ENCODE results near the gene TEX264. TPM values are rescaled to one million over a fixed set of nuclear protein-coding genes. Genes with fewer than 3 reads are reported as not detected.
A peak's percentile ranks its signal among the peaks of the same experiment; 100 is the strongest.

The TEX264 gene
- total RNA-seq (25.4 TPM), polyA plus RNA-seq (ENCODE audit: insufficient read depth in 1 of 8, insufficient read length in 8 of 8, low replicate concordance in 1 of 8) (10 to 100 TPM; 21.4 to 24.7 (median 22.4) TPM)
- long read RNA-seq, donor 1, partial matches to known transcripts = 0 of 3 reads
- long read RNA-seq, donor 1, other reads (novel, unspliced or antisense) = 0 of 3 reads
- long read RNA-seq, donor 2 = 0 reads
- long read RNA-seq, donor 3, transcript TEX264-201 (5 exons, 1,340 nt) = major isoform, 19 of 35 reads
- long read RNA-seq, donor 3, partial matches to known transcripts = 12 of 35 reads
- long read RNA-seq, donor 3, other reads (novel, unspliced or antisense) = 0 of 35 reads
- long read RNA-seq, donor 4, partial matches to known transcripts = 0 of 6 reads
- long read RNA-seq, donor 4, other reads (novel, unspliced or antisense) = 0 of 6 reads
- long read RNA-seq, donor 5, transcript TEX264-201 (5 exons, 1,340 nt) = major isoform, 10 of 18 reads
- long read RNA-seq, donor 5, partial matches to known transcripts = 7 of 18 reads
- long read RNA-seq, donor 5, other reads (novel, unspliced or antisense) = 0 of 18 reads
- long read RNA-seq, donor 6, transcript TEX264-201 (5 exons, 1,340 nt) = major isoform, 15 of 20 reads
- long read RNA-seq, donor 6, partial matches to known transcripts = 0 of 20 reads
- long read RNA-seq, donor 6, other reads (novel, unspliced or antisense) = 0 of 20 reads
- long read RNA-seq, donor 7, transcript TEX264-201 (5 exons, 1,340 nt) = major isoform, 8 of 10 reads
- long read RNA-seq, donor 7, partial matches to known transcripts = 0 of 10 reads
- long read RNA-seq, donor 7, other reads (novel, unspliced or antisense) = 0 of 10 reads
- long read RNA-seq, donor 8, transcript TEX264-201 (5 exons, 1,340 nt) = major isoform, 8 of 9 reads
- long read RNA-seq, donor 8, partial matches to known transcripts = 0 of 9 reads
- long read RNA-seq, donor 8, other reads (novel, unspliced or antisense) = 0 of 9 reads
- long read RNA-seq, donor 9, partial matches to known transcripts = 0 of 7 reads
- long read RNA-seq, donor 9, other reads (novel, unspliced or antisense) = 0 of 7 reads
- long read RNA-seq, donor 10, transcript TEX264-201 (5 exons, 1,340 nt) = major isoform, 13 of 22 reads
- long read RNA-seq, donor 10, partial matches to known transcripts = 8 of 22 reads
- long read RNA-seq, donor 10, other reads (novel, unspliced or antisense) = 0 of 22 reads
- long read RNA-seq, donor 11, transcript TEX264-201 (5 exons, 1,340 nt) = major isoform, 11 of 20 reads
- long read RNA-seq, donor 11, partial matches to known transcripts = 6 of 20 reads
- long read RNA-seq, donor 11, other reads (novel, unspliced or antisense) = 0 of 20 reads

GRCh38 chr3:51670823-51671733 lies at the start of gene TEX264:
Gene TEX264, plus strand, starts transcription at chr3:51671252. Its CDS starts 3,053 bp downstream, at chr3:51674305.
- peak within 1 kb of the TSS; percentile 98 for H3K4me3 ChIP-seq (ENCODE audit: low read length)
- under 1% methylated on average over 61 of the region's 81 CpGs for WGBS (ENCODE audit: insufficient coverage)
- H3K4me1 ChIP-seq (ENCODE audit: control insufficient read depth, insufficient read depth, low read length) = peaks cover 14% of the 10 kb centered on the region
- peak; percentile 92 for DNase-seq
- no peaks in the 10 kb centered on the region for H3K9me3 ChIP-seq (replicated peaks; ENCODE audit: control insufficient read depth, low read depth, low read length)
- H3K27me3 ChIP-seq (ENCODE audit: control insufficient read depth, insufficient read depth, low read length) = no peaks in the 10 kb centered on the region
- H3K27ac ChIP-seq (ENCODE audit: low read length) = peak within 1 kb of the TSS; percentile 87
- peaks cover 23% of the 10 kb centered on the region for H3K36me3 ChIP-seq (ENCODE audit: control insufficient read depth, insufficient read depth, low read length)

- DNase-seq = no peak
- no peaks in the 10 kb centered on the region for H3K9me3 ChIP-seq (replicated peaks; ENCODE audit: control insufficient read depth, low read depth, low read length)
- WGBS (ENCODE audit: insufficient coverage) = 56% methylated on average over 2 of the region's 3 CpGs
- H3K4me3 ChIP-seq (ENCODE audit: low read length) = no peak overlapping the region
- peaks cover 11% of the 10 kb centered on the region for H3K4me1 ChIP-seq (ENCODE audit: control insufficient read depth, insufficient read depth, low read length)
- no peak overlapping the region for H3K27ac ChIP-seq (ENCODE audit: low read length)
- peaks cover 1% of the 10 kb centered on the region for H3K36me3 ChIP-seq (ENCODE audit: control insufficient read depth, insufficient read depth, low read length)
- no peaks in the 10 kb centered on the region for H3K27me3 ChIP-seq (ENCODE audit: control insufficient read depth, insufficient read depth, low read length)
These were observed 48.6 kb upstream of the TEX264 start for GRCh38 chr3:51622413-51622812.

- peaks cover 11% of the 10 kb centered on the region for H3K4me1 ChIP-seq (ENCODE audit: control insufficient read depth, insufficient read depth, low read length)
- no peak overlapping the region for H3K4me3 ChIP-seq (ENCODE audit: low read length)
- H3K36me3 ChIP-seq (ENCODE audit: control insufficient read depth, insufficient read depth, low read length) = peaks cover 6% of the 10 kb centered on the region
- H3K9me3 ChIP-seq (replicated peaks; ENCODE audit: control insufficient read depth, low read depth, low read length) = no peaks in the 10 kb centered on the region
- H3K27me3 ChIP-seq (ENCODE audit: control insufficient read depth, insufficient read depth, low read length) = no peaks in the 10 kb centered on the region
- H3K27ac ChIP-seq (ENCODE audit: low read length) = no peak overlapping the region
- DNase-seq = peak; percentile 84
- 30% methylated on average over 2 of the region's 4 CpGs for WGBS (ENCODE audit: insufficient coverage)
These were observed 48.2 kb upstream of the TEX264 start for GRCh38 chr3:51622868-51623267.

GRCh38 chr3:51630513-51630912 lies 40.5 kb upstream of the TEX264 start:
- Histone ChIP-seq H3K27ac (ENCODE audit: low read length) (no peak overlapping the region), H3K4me3 (ENCODE audit: low read length) (no peak overlapping the region)
- WGBS (ENCODE audit: insufficient coverage) = no CpG with 5 or more reads among the region's 4 CpGs

GRCh38 chr3:51637144-51637940 lies 33.7 kb upstream of the TEX264 start:
- no peak for DNase-seq
- Histone ChIP-seq H3K4me1 (ENCODE audit: control insufficient read depth, insufficient read depth, low read length) (no peaks in the 10 kb centered on the region), H3K9me3 (replicated peaks; ENCODE audit: control insufficient read depth, low read depth, low read length) (no peaks in the 10 kb centered on the region), H3K27ac (ENCODE audit: low read length) (no peak overlapping the region), H3K27me3 (ENCODE audit: control insufficient read depth, insufficient read depth, low read length) (no peaks in the 10 kb centered on the region), H3K4me3 (ENCODE audit: low read length) (no peak overlapping the region), H3K36me3 (ENCODE audit: control insufficient read depth, insufficient read depth, low read length) (peaks cover 53% of the 10 kb centered on the region)
- WGBS (ENCODE audit: insufficient coverage) = 96% methylated on average over 11 of the region's 14 CpGs

More at GRCh38 chr3:51630513-51630912, 40.5 kb upstream of the TEX264 start:
- Histone ChIP-seq H3K4me1 (ENCODE audit: control insufficient read depth, insufficient read depth, low read length) (no peaks in the 10 kb centered on the region), H3K9me3 (replicated peaks; ENCODE audit: control insufficient read depth, low read depth, low read length) (no peaks in the 10 kb centered on the region), H3K27me3 (ENCODE audit: control insufficient read depth, insufficient read depth, low read length) (no peaks in the 10 kb centered on the region), H3K36me3 (ENCODE audit: control insufficient read depth, insufficient read depth, low read length) (peaks cover 44% of the 10 kb centered on the region)
- no peak for DNase-seq

- Histone ChIP-seq H3K36me3 (ENCODE audit: control insufficient read depth, insufficient read depth, low read length) (peaks cover 56% of the 10 kb centered on the region), H3K4me1 (ENCODE audit: control insufficient read depth, insufficient read depth, low read length) (no peaks in the 10 kb centered on the region), H3K27me3 (ENCODE audit: control insufficient read depth, insufficient read depth, low read length) (no peaks in the 10 kb centered on the region), H3K4me3 (ENCODE audit: low read length) (no peak overlapping the region), H3K9me3 (replicated peaks; ENCODE audit: control insufficient read depth, low read depth, low read length) (no peaks in the 10 kb centered on the region), H3K27ac (ENCODE audit: low read length) (no peak overlapping the region)
- peak; percentile 42 for DNase-seq
- WGBS (ENCODE audit: insufficient coverage) = 63% methylated on average over 6 of the region's 6 CpGs
These were observed 33.0 kb upstream of the TEX264 start for GRCh38 chr3:51637941-51638471.

GRCh38 chr3:51642462-51642861 lies 28.6 kb upstream of the TEX264 start:
- no peaks in the 10 kb centered on the region for H3K4me1 ChIP-seq (ENCODE audit: control insufficient read depth, insufficient read depth, low read length)
- no peaks in the 10 kb centered on the region for H3K9me3 ChIP-seq (replicated peaks; ENCODE audit: control insufficient read depth, low read depth, low read length)
- no peak overlapping the region for H3K4me3 ChIP-seq (ENCODE audit: low read length)
- no peaks in the 10 kb centered on the region for H3K27me3 ChIP-seq (ENCODE audit: control insufficient read depth, insufficient read depth, low read length)
- no CpG with 5 or more reads among the region's 2 CpGs for WGBS (ENCODE audit: insufficient coverage)
- DNase-seq = no peak
- H3K27ac ChIP-seq (ENCODE audit: low read length) = no peak overlapping the region
- H3K36me3 ChIP-seq (ENCODE audit: control insufficient read depth, insufficient read depth, low read length) = peaks cover 78% of the 10 kb centered on the region

- WGBS (ENCODE audit: insufficient coverage) = 88% methylated on average over 6 of the region's 9 CpGs
- no peaks in the 10 kb centered on the region for H3K9me3 ChIP-seq (replicated peaks; ENCODE audit: control insufficient read depth, low read depth, low read length)
- DNase-seq = no peak
- H3K27me3 ChIP-seq (ENCODE audit: control insufficient read depth, insufficient read depth, low read length) = no peaks in the 10 kb centered on the region
- H3K36me3 ChIP-seq (ENCODE audit: control insufficient read depth, insufficient read depth, low read length) = peaks cover 65% of the 10 kb centered on the region
- no peaks in the 10 kb centered on the region for H3K4me1 ChIP-seq (ENCODE audit: control insufficient read depth, insufficient read depth, low read length)
- no peak overlapping the region for H3K27ac ChIP-seq (ENCODE audit: low read length)
- H3K4me3 ChIP-seq (ENCODE audit: low read length) = no peak overlapping the region
These were observed 25.0 kb upstream of the TEX264 start for GRCh38 chr3:51646091-51646490.
